Activated CD4-positive, alpha-beta T cell treated with anti-CD3 and anti-CD28 coated beads, Interleukin-2, amount 10 ng/mL, durations not matched to agents 7 days and 5 days (primary cell): ENCODE results near the gene GBP1. TPM values are rescaled to one million over a fixed set of nuclear protein-coding genes. Genes with fewer than 3 reads are reported as not detected.
"Not testable (repeated sequence)": the region's sequence is repeated elsewhere in the genome, so short reads cannot be mapped to it uniquely, and the experiment has no call there.

ENCODE experiments used
- CTCF ChIA-PET: fragments of 350-600 bp; sonication (Branson Sonifier 250); formaldehyde crosslinking; loops from one replicate; lab custom pipeline; 2021; ENCODE audit warnings: antibody characterized with exemption; lab: Charles Lee
- POLR2A ChIA-PET: fragments of 350-600 bp; sonication (Branson Sonifier 250); formaldehyde crosslinking; loops from one replicate; lab custom pipeline; 2021; ENCODE audit warnings: antibody characterized with exemption; lab: Charles Lee
- DNase-seq: peaks from one replicate; pipeline ENCODE4 v3.0.0-alpha.2; 2020
- H3K27ac Mint-ChIP-seq: one replicate; pipeline ENCODE4 v1.8.0; 2021; ENCODE audit warnings: mild to moderate bottlenecking, moderate library complexity, mixed read lengths
- H3K27me3 Mint-ChIP-seq: one replicate; pipeline ENCODE4 v1.8.0; 2021; ENCODE audit warnings: mixed read lengths
- H3K36me3 Mint-ChIP-seq: one replicate; pipeline ENCODE4 v1.8.0; 2021; ENCODE audit warnings: low read depth, mixed read lengths
- H3K4me1 Mint-ChIP-seq: one replicate; pipeline ENCODE4 v1.8.0; 2021; ENCODE audit warnings: mixed read lengths
- H3K4me3 Mint-ChIP-seq: one replicate; pipeline ENCODE4 v1.8.0; 2021; ENCODE audit warnings: mild to moderate bottlenecking, moderate library complexity, mixed read lengths
- H3K9me3 Mint-ChIP-seq: one replicate; pipeline ENCODE4 v1.8.0; 2021; ENCODE audit warnings: mixed read lengths
- total RNA-seq, 2 experiments: library from RNA; stranded (reverse); gene quantifications; one replicate each; pipeline ENCODE4 v1.2.3, GENCODE V29; 2021

Gene GBP1
- total RNA-seq, 2 experiments from 2014 or later = 272 to 292 TPM

DNA sequence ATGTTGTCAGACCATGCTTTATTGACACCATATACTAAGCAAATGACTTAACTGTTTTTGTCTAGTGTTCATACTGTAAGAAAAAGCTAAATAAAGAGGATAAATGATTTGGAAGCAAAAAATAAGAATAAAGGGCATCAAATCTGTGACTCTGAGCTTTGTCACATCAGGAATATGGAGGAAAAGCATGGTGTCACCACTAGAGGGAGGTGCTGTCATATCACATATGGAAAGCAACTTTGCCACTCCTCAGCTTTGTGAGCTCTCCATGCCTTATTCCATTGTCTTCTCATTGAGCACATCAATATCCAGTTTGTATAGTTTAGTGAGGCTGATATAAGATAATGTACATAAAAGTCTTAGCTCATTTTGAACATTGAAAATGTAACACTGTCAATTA lies 20.8 kb upstream of the GBP1 start:
- Mint-ChIP-seq H3K9me3 (peaks cover 2% of the 10 kb centered on the region), H3K4me1 (peaks cover 8% of the 10 kb centered on the region), H3K27me3 (no peaks in the 10 kb centered on the region), H3K4me3 (no peak overlapping the region), H3K36me3 (no peaks in the 10 kb centered on the region), H3K27ac (no peak overlapping the region)
- POLR2A ChIA-PET = interaction anchor here (0.7 kb wide), 1 partner anchor 157 kb away, joined by 3 read pairs; no protein-coding TSS in a partner anchor
- peak; percentile 80 for DNase-seq
- CTCF ChIA-PET = interaction anchor here (0.6 to 2.3 kb wide), 25 partner anchors 10 to 368 kb away, joined by 3 to 18 read pairs (median 4); partner anchors contain the start of genes GBP1 and GBP6

DNA sequence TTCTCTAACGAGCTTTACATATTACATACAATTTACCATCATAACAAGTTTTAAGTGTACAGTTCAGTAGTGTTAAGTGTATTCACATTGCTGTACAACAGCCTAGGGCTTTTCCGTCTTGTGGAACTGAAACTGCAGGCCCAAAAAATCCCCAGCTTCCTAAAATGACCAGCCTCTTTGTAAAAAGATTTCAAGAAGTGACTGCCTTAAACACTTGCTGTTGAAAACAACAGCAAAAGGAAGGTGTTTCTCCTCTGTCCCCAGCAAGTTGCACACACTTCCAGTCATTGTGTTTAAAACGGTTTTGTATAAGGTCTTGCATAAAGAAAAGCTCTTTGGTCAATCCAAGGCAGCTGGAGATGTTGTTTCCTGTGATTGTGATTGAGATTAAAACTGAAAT lies 16.0 kb upstream of the GBP1 start:
- ChIA-PET CTCF (interaction anchor here (0.5 to 1.7 kb wide), 6 partner anchors 9 to 97 kb away, joined by 3 to 4 read pairs (median 3); no protein-coding TSS in a partner anchor), POLR2A (interaction anchor here (0.6 kb wide), 1 partner anchor 770 kb away, joined by 10 read pairs; no protein-coding TSS in a partner anchor)
- no peaks in the 10 kb centered on the region for H3K27me3 Mint-ChIP-seq
- peaks cover 8% of the 10 kb centered on the region for H3K4me1 Mint-ChIP-seq
- DNase-seq = no peak
- H3K4me3 Mint-ChIP-seq = no peak overlapping the region
- H3K36me3 Mint-ChIP-seq = peaks cover 7% of the 10 kb centered on the region
- peaks cover 10% of the 10 kb centered on the region for H3K9me3 Mint-ChIP-seq
- H3K27ac Mint-ChIP-seq = no peak overlapping the region

DNA sequence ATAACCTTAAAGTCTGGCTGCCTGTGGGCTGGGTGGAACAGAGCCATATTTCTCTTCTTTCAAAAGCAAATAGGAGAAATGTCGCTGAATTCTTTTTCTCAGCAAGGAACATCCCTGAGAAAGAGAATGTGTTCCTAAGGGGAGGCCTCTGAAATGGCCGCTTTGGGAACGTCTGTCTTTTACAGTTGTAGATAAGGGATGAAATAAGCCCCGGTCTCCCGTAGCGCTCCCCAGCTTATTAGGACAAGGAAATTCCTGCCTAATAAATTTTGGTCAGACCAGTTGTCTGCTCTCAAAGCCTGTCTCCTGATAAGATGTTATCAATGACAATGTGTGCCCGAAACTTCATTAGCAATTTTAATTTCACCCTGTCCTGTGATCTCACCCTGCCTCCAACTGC lies 15.1 kb upstream of the GBP1 start:
- peaks cover 11% of the 10 kb centered on the region for H3K36me3 Mint-ChIP-seq
- H3K27me3 Mint-ChIP-seq, H3K27ac Mint-ChIP-seq, POLR2A ChIA-PET, H3K4me1 Mint-ChIP-seq, H3K4me3 Mint-ChIP-seq, DNase-seq: not testable (repeated sequence)
- CTCF ChIA-PET = interaction anchor here (1.0 to 1.7 kb wide), 2 partner anchors 10 kb away, joined by 3 to 4 read pairs; no protein-coding TSS in a partner anchor
- peaks cover 10% of the 10 kb centered on the region for H3K9me3 Mint-ChIP-seq

DNA sequence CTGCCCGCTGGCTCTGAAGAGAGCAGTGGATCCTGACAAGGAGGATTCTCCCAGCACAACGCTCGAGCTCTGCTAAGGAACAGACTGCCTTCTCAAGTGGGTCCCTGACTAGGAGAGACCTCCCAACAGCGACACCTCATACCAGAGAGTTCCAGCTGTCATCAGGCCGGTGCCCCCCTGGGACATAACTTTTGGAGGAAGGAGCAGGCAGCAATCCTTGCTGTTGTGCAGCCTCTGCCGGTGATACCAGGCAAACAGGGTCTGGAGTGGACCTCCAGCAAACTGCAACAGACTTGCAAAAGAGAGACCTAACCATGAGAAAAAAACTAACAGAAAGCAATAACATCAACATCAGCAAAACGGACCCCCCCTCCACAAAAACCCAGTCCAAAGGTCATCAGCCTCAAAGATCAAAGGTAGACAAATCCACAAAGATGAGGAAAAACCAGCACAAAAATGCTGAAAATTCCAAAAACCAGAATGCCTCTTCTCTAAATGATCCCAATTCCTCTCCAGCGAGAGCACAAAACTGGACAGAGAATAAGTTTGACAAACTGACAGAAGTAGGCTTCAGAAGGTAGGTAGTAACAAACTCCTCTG lies 7.6 kb upstream of the GBP1 start:
- H3K4me1 Mint-ChIP-seq = peaks cover 27% of the 10 kb centered on the region
- H3K27ac Mint-ChIP-seq, H3K4me3 Mint-ChIP-seq, POLR2A ChIA-PET, DNase-seq, H3K27me3 Mint-ChIP-seq: not testable (repeated sequence)
- H3K9me3 Mint-ChIP-seq = peaks cover 29% of the 10 kb centered on the region
- H3K36me3 Mint-ChIP-seq = peaks cover 31% of the 10 kb centered on the region
- CTCF ChIA-PET = interaction anchor here (1.5 kb wide), 1 partner anchor 13 kb away, joined by 8 read pairs; no protein-coding TSS in a partner anchor

GRCh38 chr1:89070509-89070908 lies 5.5 kb upstream of the GBP1 start:
- ChIA-PET CTCF (interaction anchor here (0.9 to 4.2 kb wide), 4 partner anchors 8 to 225 kb away, joined by 3 to 18 read pairs (median 5); no protein-coding TSS in a partner anchor), POLR2A (interaction anchor here (1.0 kb wide), 1 partner anchor 202 kb away, joined by 3 read pairs; the partner anchor contains the start of gene GBP5)
- H3K4me3 Mint-ChIP-seq = peak overlapping the region; percentile 75
- no peak for DNase-seq
- H3K27me3 Mint-ChIP-seq = peaks cover 6% of the 10 kb centered on the region
- peaks cover 29% of the 10 kb centered on the region for H3K9me3 Mint-ChIP-seq
- H3K4me1 Mint-ChIP-seq = peaks cover 30% of the 10 kb centered on the region
- H3K36me3 Mint-ChIP-seq = peaks cover 28% of the 10 kb centered on the region
- peak overlapping the region; percentile 91 for H3K27ac Mint-ChIP-seq

DNA sequence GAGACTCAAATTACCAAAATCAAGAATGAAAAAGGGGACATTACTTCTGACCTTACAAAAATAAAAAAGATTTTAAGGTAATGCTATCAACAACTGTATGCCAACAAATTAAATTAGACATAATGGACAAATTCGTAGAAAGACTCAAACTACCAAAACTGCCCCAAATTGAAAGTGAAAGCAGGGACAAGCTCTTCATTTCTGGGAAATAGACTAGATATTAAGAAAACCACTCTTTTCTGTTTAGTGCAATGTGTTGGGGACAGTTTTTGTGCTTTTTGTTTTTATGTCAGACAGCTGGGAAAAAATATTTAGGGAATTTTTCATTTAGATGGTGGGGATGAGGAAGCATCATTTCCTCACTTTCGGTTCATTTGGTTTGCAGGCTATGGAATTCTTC lies 4.9 kb upstream of the GBP1 start:
- peak overlapping the region; percentile 91 for H3K27ac Mint-ChIP-seq
- POLR2A ChIA-PET = interaction anchor here (1.0 kb wide), 1 partner anchor 203 kb away, joined by 3 read pairs; the partner anchor contains the start of gene GBP5
- H3K27me3 Mint-ChIP-seq = peaks cover 6% of the 10 kb centered on the region
- peak overlapping the region; percentile 75 for H3K4me3 Mint-ChIP-seq
- CTCF ChIA-PET = interaction anchor here (0.6 to 4.2 kb wide), 6 partner anchors 9 to 225 kb away, joined by 3 to 18 read pairs (median 3); no protein-coding TSS in a partner anchor
- peaks cover 29% of the 10 kb centered on the region for H3K9me3 Mint-ChIP-seq
- peaks cover 28% of the 10 kb centered on the region for H3K36me3 Mint-ChIP-seq
- peaks cover 33% of the 10 kb centered on the region for H3K4me1 Mint-ChIP-seq
- peak; percentile 22 for DNase-seq

DNA sequence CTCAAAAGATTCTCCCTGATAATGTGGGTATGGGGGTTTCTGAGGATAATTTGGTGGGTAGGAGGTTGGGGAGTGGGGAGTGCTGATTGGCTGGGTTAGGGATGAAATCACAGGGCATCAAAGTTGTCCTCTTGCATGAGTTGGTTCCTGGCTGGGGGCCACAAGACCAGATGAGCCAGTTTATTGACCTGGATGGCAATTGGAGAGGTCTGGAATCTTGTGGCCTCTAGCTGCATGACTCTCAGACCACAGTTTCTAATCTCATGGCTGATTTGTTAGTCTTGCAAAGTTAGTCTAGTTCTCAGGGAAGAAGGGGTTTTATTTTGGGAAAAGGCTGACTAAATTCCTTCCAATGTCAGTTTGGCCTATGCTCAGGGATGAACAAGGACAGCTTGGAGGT lies 3.3 kb upstream of the GBP1 start:
- H3K36me3 Mint-ChIP-seq = peaks cover 33% of the 10 kb centered on the region
- H3K9me3 Mint-ChIP-seq = peaks cover 14% of the 10 kb centered on the region
- ChIA-PET POLR2A (interaction anchor here (0.6 kb wide), 1 partner anchor 130 kb away, joined by 3 read pairs; no protein-coding TSS in a partner anchor), CTCF (interaction anchor here (0.7 to 4.2 kb wide), 3 partner anchors 10 to 25 kb away, joined by 3 to 18 read pairs (median 7); no protein-coding TSS in a partner anchor)
- H3K4me3 Mint-ChIP-seq = no peak overlapping the region
- peaks cover 38% of the 10 kb centered on the region for H3K4me1 Mint-ChIP-seq
- DNase-seq = no peak
- H3K27me3 Mint-ChIP-seq = peaks cover 3% of the 10 kb centered on the region
- peak overlapping the region; percentile 71 for H3K27ac Mint-ChIP-seq

- Mint-ChIP-seq H3K4me3 (peak overlapping the region; percentile 99), H3K4me1 (peaks cover 58% of the 10 kb centered on the region), H3K36me3 (peaks cover 50% of the 10 kb centered on the region), H3K27me3 (no peaks in the 10 kb centered on the region), H3K9me3 (peaks cover 5% of the 10 kb centered on the region), H3K27ac (peak overlapping the region; percentile 94)
- DNase-seq = no peak
- CTCF ChIA-PET = interaction anchor here (0.6 to 1.5 kb wide), 9 partner anchors 8 to 118 kb away, joined by 3 to 6 read pairs (median 5); no protein-coding TSS in a partner anchor
- POLR2A ChIA-PET = interaction anchor here (1.4 kb wide), 1 partner anchor 246 kb away, joined by 6 read pairs; no protein-coding TSS in a partner anchor
Observed at GRCh38 chr1:89064632-89065031, 376 bp downstream of the GBP1 start.

DNA sequence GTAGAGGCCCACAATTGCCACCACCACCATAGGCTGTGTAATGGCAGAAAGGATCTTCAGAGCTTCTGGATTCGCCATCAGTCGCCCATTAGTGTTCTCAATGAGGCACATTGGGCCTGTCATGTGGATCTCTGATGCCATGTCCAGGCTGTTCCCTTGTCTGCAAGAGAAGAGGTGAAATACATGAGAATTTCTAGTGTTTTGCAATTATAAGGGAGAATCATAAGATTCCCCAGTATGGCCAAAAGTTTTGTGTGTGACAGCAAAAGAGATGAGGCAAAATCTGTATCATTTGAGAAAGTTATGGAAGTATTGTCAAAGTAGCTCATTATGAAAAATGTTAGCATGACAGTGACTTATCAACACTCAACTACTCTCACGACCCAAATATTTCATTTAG lies 1.9 kb downstream of the GBP1 start:
- peak overlapping the region; percentile 99 for H3K4me3 Mint-ChIP-seq
- peaks cover 57% of the 10 kb centered on the region for H3K4me1 Mint-ChIP-seq
- H3K9me3 Mint-ChIP-seq = peaks cover under 1% of the 10 kb centered on the region
- POLR2A ChIA-PET = interaction anchor here (0.6 kb wide), 1 partner anchor 9 kb away, joined by 6 read pairs; no protein-coding TSS in a partner anchor
- CTCF ChIA-PET = interaction anchor here (1.1 to 2.0 kb wide), 5 partner anchors 11 to 295 kb away, joined by 3 to 6 read pairs (median 4); no protein-coding TSS in a partner anchor
- H3K27ac Mint-ChIP-seq = peak overlapping the region; percentile 94
- no peak for DNase-seq
- peaks cover 63% of the 10 kb centered on the region for H3K36me3 Mint-ChIP-seq
- H3K27me3 Mint-ChIP-seq = no peaks in the 10 kb centered on the region

GRCh38 chr1:89060091-89060490 lies 4.9 kb downstream of the GBP1 start:
- H3K27me3 Mint-ChIP-seq = no peaks in the 10 kb centered on the region
- no peaks in the 10 kb centered on the region for H3K9me3 Mint-ChIP-seq
- no peak overlapping the region for H3K27ac Mint-ChIP-seq
- H3K4me3 Mint-ChIP-seq = peak overlapping the region; percentile 99
- CTCF ChIA-PET = no interaction called here
- POLR2A ChIA-PET = no interaction called here
- H3K4me1 Mint-ChIP-seq = peaks cover 51% of the 10 kb centered on the region
- DNase-seq = no peak
- H3K36me3 Mint-ChIP-seq = peaks cover 90% of the 10 kb centered on the region

DNA sequence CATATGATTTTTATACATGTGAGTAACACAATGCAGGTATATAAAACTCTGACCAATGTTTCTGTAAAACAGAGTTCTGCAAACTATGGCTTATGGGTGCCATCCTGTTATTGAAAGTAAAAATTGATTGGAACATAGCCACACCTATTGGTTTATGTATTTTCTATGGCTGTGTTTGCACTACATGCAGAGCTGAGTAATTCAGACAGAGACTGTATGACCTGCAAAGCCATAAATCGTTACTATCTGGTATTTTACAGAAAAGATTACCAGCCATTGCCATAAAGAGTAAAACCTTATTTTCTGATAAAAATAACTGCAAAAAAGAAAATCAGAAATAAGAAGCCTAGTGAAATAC lies 13.1 kb downstream of the GBP1 start:
- CTCF ChIA-PET = interaction anchor here (0.9 to 1.7 kb wide), 3 partner anchors 12 to 99 kb away, joined by 3 to 6 read pairs (median 3); partner anchors contain the start of gene GBP1
- Mint-ChIP-seq H3K4me1 (peaks cover 7% of the 10 kb centered on the region), H3K9me3 (no peaks in the 10 kb centered on the region), H3K4me3 (no peak overlapping the region), H3K27me3 (no peaks in the 10 kb centered on the region), H3K36me3 (peaks cover 84% of the 10 kb centered on the region), H3K27ac (no peak overlapping the region)
- POLR2A ChIA-PET = no interaction called here
- DNase-seq = no peak

GRCh38 chr1:89051300-89051954 lies 13.6 kb downstream of the GBP1 start:
- DNase-seq = no peak
- Mint-ChIP-seq H3K27me3 (no peaks in the 10 kb centered on the region), H3K9me3 (no peaks in the 10 kb centered on the region), H3K4me3 (no peak overlapping the region), H3K27ac (no peak overlapping the region), H3K36me3 (peaks cover 79% of the 10 kb centered on the region), H3K4me1 (peaks cover 5% of the 10 kb centered on the region)
- ChIA-PET CTCF (interaction anchor here (1.0 to 1.7 kb wide), 4 partner anchors 10 to 259 kb away, joined by 3 to 6 read pairs (median 3); partner anchors contain the start of gene GBP1), POLR2A (no interaction called here)
